Amniotic stem cell (primary cell): ENCODE data around the gene MYO1D.

Experiments used
- DNase-seq: peaks from one replicate; lab custom pipeline; 2025; lab: John Stamatoyannopoulos, UW

MYO1D gene

GRCh38 chr17:32503251-32504165 is 373.4 kb downstream of the MYO1D start:
- no peak for DNase-seq

GRCh38 chr17:32502710-32503109 is 374.2 kb downstream of the MYO1D start:
- no peak for DNase-seq

GRCh38 chr17:32502013-32502412 is 374.9 kb downstream of the MYO1D start:
- no peak for DNase-seq

GRCh38 chr17:32498391-32498790 is 378.5 kb downstream of the MYO1D start:
- DNase-seq = no peak

GRCh38 chr17:32497431-32498205 is 379.3 kb downstream of the MYO1D start:
- no peak for DNase-seq

GRCh38 chr17:32496395-32497073 is 380.4 kb downstream of the MYO1D start:
- no peak for DNase-seq

GRCh38 chr17:32495359-32496231 is 381.3 kb downstream of the MYO1D start:
- DNase-seq = no peak

GRCh38 chr17:32494621-32495358 is 382.1 kb downstream of the MYO1D start:
- DNase-seq = no peak

GRCh38 chr17:32493976-32494513 is 382.9 kb downstream of the MYO1D start:
- no peak for DNase-seq

- DNase-seq = no peak
Observed at GRCh38 chr17:32493571-32493970, 383.4 kb downstream of the MYO1D start.

GRCh38 chr17:32492648-32493289 is 384.2 kb downstream of the MYO1D start:
- DNase-seq = no peak

- DNase-seq = no peak
Observed at GRCh38 chr17:32492264-32492589, 384.7 kb downstream of the MYO1D start.

- no peak for DNase-seq
Observed at GRCh38 chr17:32491371-32492263, 385.3 kb downstream of the MYO1D start.

GRCh38 chr17:32490101-32490482 is 386.8 kb downstream of the MYO1D start:
- DNase-seq = no peak

- no peak for DNase-seq
Observed at GRCh38 chr17:32489320-32490100, 387.4 kb downstream of the MYO1D start.

- DNase-seq = no peak
Observed at GRCh38 chr17:32488604-32489180, 388.2 kb downstream of the MYO1D start.

- no peak for DNase-seq
Observed at GRCh38 chr17:32488177-32488542, 388.8 kb downstream of the MYO1D start.
